ENCODE results near the gene CACNA2D3.

Gene CACNA2D3

GRCh38 chr3:54134713-54135112, 12.4 kb downstream of the CACNA2D3 start:
- Histone ChIP-seq H3K9me3 (ENCODE audit: insufficient read depth, low read length) (no peaks in the 10 kb centered on the region), H3K36me3 (ENCODE audit: low read length) (no peaks in the 10 kb centered on the region), H3K4me3 (ENCODE audit: insufficient read depth, low read length, poor library complexity, severe bottlenecking) (no peak overlapping the region), H2AFZ (ENCODE audit: low read depth, low read length, severe bottlenecking) (no peak overlapping the region), H3K9ac (ENCODE audit: low read length) (no peak overlapping the region), H3K27me3 (ENCODE audit: low read length) (no peaks in the 10 kb centered on the region), H3K9me2 (replicated peaks; ENCODE audit: insufficient read depth, low read length) (no peaks in the 10 kb centered on the region), H3K79me2 (ENCODE audit: insufficient read depth, low read length) (no peaks in the 10 kb centered on the region), H4K20me1 (ENCODE audit: low read depth, low read length) (no peaks in the 10 kb centered on the region), H3F3A (ENCODE audit: insufficient read depth) (no peaks in the 10 kb centered on the region), H3K4me2 (ENCODE audit: low read depth, low read length, poor library complexity, severe bottlenecking) (no peak overlapping the region), H3K27ac (ENCODE audit: low read depth, low read length) (no peak overlapping the region)
- TF ChIP-seq EZH2phosphoT487 (conservative IDR thresholded peaks at IDR 0.05; ENCODE audit: low read length) (no peak), CTCF (IDR thresholded peaks at IDR 0.05; ENCODE audit: insufficient read depth, low read length, poor library complexity, severe bottlenecking) (no peak)

DNA sequence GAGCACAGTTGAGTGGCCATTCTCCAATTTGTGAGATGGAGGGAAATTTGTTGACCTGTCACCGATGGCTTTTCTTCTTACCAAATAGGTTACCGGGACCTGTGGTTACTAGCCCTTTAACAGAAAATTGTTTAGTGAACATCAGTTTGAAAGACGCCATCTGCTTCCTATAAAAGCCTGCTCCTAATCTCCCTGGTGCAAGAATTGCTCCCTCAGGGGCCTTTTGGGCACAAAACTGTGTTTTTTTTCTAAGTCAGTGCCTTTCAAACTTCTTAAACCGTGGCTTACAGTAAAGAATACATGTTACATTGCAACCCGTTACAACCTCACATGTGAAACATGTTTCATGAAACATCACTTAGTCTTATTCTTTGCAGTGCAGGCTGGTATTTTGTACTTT, 15.0 kb downstream of the CACNA2D3 start:
- Histone ChIP-seq H3K27me3 (ENCODE audit: low read length) (no peaks in the 10 kb centered on the region), H3K9me3 (ENCODE audit: insufficient read depth, low read length) (no peaks in the 10 kb centered on the region), H3K9me2 (replicated peaks; ENCODE audit: insufficient read depth, low read length) (no peaks in the 10 kb centered on the region), H3K79me2 (ENCODE audit: insufficient read depth, low read length) (no peaks in the 10 kb centered on the region), H3K36me3 (ENCODE audit: low read length) (no peaks in the 10 kb centered on the region), H3K9ac (ENCODE audit: low read length) (no peak overlapping the region), H3K4me2 (ENCODE audit: low read depth, low read length, poor library complexity, severe bottlenecking) (no peak overlapping the region), H3K4me3 (ENCODE audit: insufficient read depth, low read length, poor library complexity, severe bottlenecking) (no peak overlapping the region), H3K27ac (ENCODE audit: low read depth, low read length) (no peak overlapping the region), H3F3A (ENCODE audit: insufficient read depth) (no peaks in the 10 kb centered on the region), H4K20me1 (ENCODE audit: low read depth, low read length) (no peaks in the 10 kb centered on the region), H2AFZ (ENCODE audit: low read depth, low read length, severe bottlenecking) (no peak overlapping the region)
- TF ChIP-seq EZH2phosphoT487 (conservative IDR thresholded peaks at IDR 0.05; ENCODE audit: low read length), result no peak
- no peak for TF ChIP-seq CTCF (IDR thresholded peaks at IDR 0.05; ENCODE audit: insufficient read depth, low read length, poor library complexity, severe bottlenecking)

DNA sequence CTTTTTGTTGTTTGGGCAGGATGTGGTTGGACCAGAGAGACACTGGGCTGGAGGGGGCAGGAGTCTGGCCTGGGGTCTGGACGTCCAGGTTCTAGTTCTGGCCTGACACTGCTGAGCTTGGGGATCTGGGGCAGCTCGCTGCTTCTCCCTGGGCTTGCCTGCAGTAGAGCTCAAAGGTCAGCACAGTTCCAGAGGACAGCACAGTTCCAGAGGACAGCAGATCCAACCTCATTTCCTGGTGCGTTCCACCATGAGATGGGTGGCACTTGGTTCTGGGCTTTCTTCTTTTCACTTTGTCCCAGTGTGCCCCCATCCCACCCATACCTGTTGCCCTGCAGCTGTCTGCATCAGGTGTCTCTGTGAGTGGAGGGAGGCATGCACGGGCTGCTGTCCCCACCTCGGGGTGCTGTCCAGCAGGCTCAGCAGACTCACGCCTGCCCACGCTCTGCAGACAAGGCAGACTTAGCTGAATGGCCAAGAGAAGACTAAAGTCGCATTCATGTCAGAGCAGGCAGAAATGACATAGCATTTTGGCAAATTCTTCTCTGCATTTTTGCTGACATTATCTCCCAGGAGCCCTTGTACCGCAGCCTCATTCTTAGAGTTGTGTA, 16.7 kb downstream of the CACNA2D3 start:
- no peaks in the 10 kb centered on the region for H3K9me3 ChIP-seq (ENCODE audit: insufficient read depth, low read length)

More for the DNA sequence above, 16.7 kb downstream of the CACNA2D3 start:
- no peak overlapping the region for H3K4me2 ChIP-seq (ENCODE audit: low read depth, low read length, poor library complexity, severe bottlenecking)
- H4K20me1 ChIP-seq (ENCODE audit: low read depth, low read length), result no peaks in the 10 kb centered on the region
- no peak for TF ChIP-seq EZH2phosphoT487 (conservative IDR thresholded peaks at IDR 0.05; ENCODE audit: low read length)
- no peak for TF ChIP-seq CTCF (IDR thresholded peaks at IDR 0.05; ENCODE audit: insufficient read depth, low read length, poor library complexity, severe bottlenecking)
- H3K79me2 ChIP-seq (ENCODE audit: insufficient read depth, low read length), result no peaks in the 10 kb centered on the region
- no peaks in the 10 kb centered on the region for H3K36me3 ChIP-seq (ENCODE audit: low read length)
- H3K4me3 ChIP-seq (ENCODE audit: insufficient read depth, low read length, poor library complexity, severe bottlenecking), result no peak overlapping the region
- H3K27me3 ChIP-seq (ENCODE audit: low read length), result no peaks in the 10 kb centered on the region
- no peaks in the 10 kb centered on the region for H3F3A ChIP-seq (ENCODE audit: insufficient read depth)
- no peak overlapping the region for H2AFZ ChIP-seq (ENCODE audit: low read depth, low read length, severe bottlenecking)
- no peaks in the 10 kb centered on the region for H3K9me2 ChIP-seq (replicated peaks; ENCODE audit: insufficient read depth, low read length)
- no peak overlapping the region for H3K9ac ChIP-seq (ENCODE audit: low read length)
- no peak overlapping the region for H3K27ac ChIP-seq (ENCODE audit: low read depth, low read length)

Data from SU-DHL-6 (cell line).